PFSK-1 (cell line): ENCODE results near the gene SLC22A6.

Source experiments
- FOXP2 ChIP-seq: optimal IDR thresholded peaks from 2 replicates; pipeline ENCODE3; 2011; ENCODE audit warnings: borderline replicate concordance, control low read depth, inconsistent platforms; ENCODE audit not compliant: insufficient read depth; ENCODE audit errors: extremely low read length, extremely low read depth
- POLR2AphosphoS5 ChIP-seq: IDR thresholded peaks from 2 replicates; pipeline ENCODE4 v1.6.1; 2012; ENCODE audit warnings: low read depth, mild to moderate bottlenecking, control low read depth, low read length, moderate library complexity
- REST ChIP-seq, 2 experiments: IDR thresholded peaks; 2 replicates each; pipeline versions ENCODE4 v1.6.1 to v1.8.0; 2011 to 2012; ENCODE audit warnings: low read depth in 2 of 2, low read length in 2 of 2, control low read depth in 1 of 2, inconsistent platforms in 1 of 2, mild to moderate bottlenecking in 1 of 2, moderate library complexity in 1 of 2; ENCODE audit not compliant: insufficient read depth in 1 of 2
- SIN3A ChIP-seq: IDR thresholded peaks from 2 replicates; pipeline ENCODE4 v1.6.1; 2012; ENCODE audit warnings: mild to moderate bottlenecking, low read length, moderate library complexity, borderline replicate concordance; ENCODE audit not compliant: insufficient read depth
- TAF1 ChIP-seq: IDR thresholded peaks from 2 replicates; pipeline ENCODE4 v1.6.1; 2012; ENCODE audit warnings: low read length, control low read depth, borderline replicate concordance; ENCODE audit not compliant: insufficient read depth

SLC22A6 gene

DNA sequence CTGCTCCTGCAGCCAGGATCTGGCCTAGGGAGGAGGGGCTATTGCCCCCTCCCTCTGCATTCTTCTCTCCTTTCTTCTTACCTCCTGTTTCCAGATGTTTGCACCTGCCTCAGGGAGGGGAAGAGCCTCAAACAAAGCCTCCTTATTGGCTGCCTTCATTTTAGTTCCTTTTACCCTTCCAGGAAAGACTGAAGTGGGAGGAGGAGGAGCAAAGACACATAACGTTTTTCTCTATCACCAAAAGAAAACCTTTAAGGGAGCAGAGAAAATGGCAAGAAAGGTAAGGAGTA, 50.3 kb downstream of the SLC22A6 start:
- TF ChIP-seq REST (IDR thresholded peaks at IDR 0.05; ENCODE audit: insufficient read depth in 1 of 2, low read depth in 2 of 2, low read length in 2 of 2) = no peak
- TF ChIP-seq FOXP2 = no peak
- no peak for TF ChIP-seq TAF1
- TF ChIP-seq POLR2AphosphoS5 = no peak
- no peak for TF ChIP-seq SIN3A

- TF ChIP-seq FOXP2 = no peak
- no peak for TF ChIP-seq REST (IDR thresholded peaks at IDR 0.05; ENCODE audit: insufficient read depth in 1 of 2, low read depth in 2 of 2, low read length in 2 of 2)
- no peak for TF ChIP-seq POLR2AphosphoS5
- TF ChIP-seq TAF1 = no peak
- no peak for TF ChIP-seq SIN3A
Measured at GRCh38 chr11:62933750-62934495, 50.8 kb downstream of the SLC22A6 start.

DNA sequence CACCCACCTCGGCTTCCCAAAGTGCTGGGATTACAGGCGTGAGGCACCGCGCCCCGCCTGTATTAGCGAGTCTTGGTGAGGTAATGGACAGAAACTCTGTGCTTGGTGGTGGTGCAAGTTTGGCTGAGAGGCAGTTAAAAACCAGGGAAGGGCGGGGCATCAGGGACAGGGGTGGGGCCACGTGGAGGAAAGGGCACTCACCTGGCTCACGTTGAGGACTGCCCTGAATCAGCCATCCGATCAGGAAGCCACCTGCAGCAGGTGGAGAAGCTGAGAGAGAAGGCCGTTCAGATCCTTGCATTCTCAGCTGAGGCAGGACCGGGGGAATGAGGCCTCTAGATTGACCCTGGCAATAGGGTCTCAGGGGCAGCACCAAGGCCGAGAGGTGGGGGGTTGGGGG, 51.5 kb downstream of the SLC22A6 start:
- TF ChIP-seq FOXP2 = no peak
- TF ChIP-seq POLR2AphosphoS5 = no peak
- no peak for TF ChIP-seq TAF1
- no peak for TF ChIP-seq REST (IDR thresholded peaks at IDR 0.05; ENCODE audit: insufficient read depth in 1 of 2, low read depth in 2 of 2, low read length in 2 of 2)
- no peak for TF ChIP-seq SIN3A

- no peak for TF ChIP-seq SIN3A
- TF ChIP-seq POLR2AphosphoS5 = no peak
- no peak for TF ChIP-seq REST (IDR thresholded peaks at IDR 0.05; ENCODE audit: insufficient read depth in 1 of 2, low read depth in 2 of 2, low read length in 2 of 2)
- no peak for TF ChIP-seq TAF1
- TF ChIP-seq FOXP2 = no peak
Measured at GRCh38 chr11:62931499-62932278, 53.1 kb downstream of the SLC22A6 start.
